DOHH2 (cell line): ENCODE data around the gene DAPP1.

Experiments
- H3F3A ChIP-seq: fragments of 200-600 bp; sonication (generic), shearing (Covaris generic); 2 replicates; pipeline ENCODE4 v1.6.0; 2016; ENCODE audit warnings: antibody characterized with exemption, mild to moderate bottlenecking; ENCODE audit not compliant: control insufficient read depth, insufficient read depth
- H3K27ac ChIP-seq: fragments of 200-600 bp; sonication (generic); 2 replicates; pipeline ENCODE4 v1.5.1; 2014; ENCODE audit warnings: low read depth, mild to moderate bottlenecking, low read length, moderate library complexity
- H3K27me3 ChIP-seq: fragments of 200-600 bp; sonication (generic); 2 replicates; pipeline ENCODE4 v1.6.1; 2014; ENCODE audit warnings: mild to moderate bottlenecking, low read length, mixed read lengths; ENCODE audit not compliant: control insufficient read depth
- H3K36me3 ChIP-seq: fragments of 200-600 bp; sonication (generic); 2 replicates; pipeline ENCODE4 v1.6.1; 2014; ENCODE audit warnings: mild to moderate bottlenecking, low read length, moderate library complexity, mixed read lengths; ENCODE audit not compliant: control insufficient read depth
- H3K4me1 ChIP-seq: fragments of 200-600 bp; sonication (generic); 2 replicates; pipeline ENCODE4 v1.6.1; 2014; ENCODE audit warnings: mild to moderate bottlenecking, low read length, mixed read lengths; ENCODE audit not compliant: control insufficient read depth
- H3K4me2 ChIP-seq: fragments of 200-600 bp; sonication (generic); 2 replicates; pipeline ENCODE4 v1.6.0; 2014; ENCODE audit warnings: mild to moderate bottlenecking, low read length, moderate library complexity
- H3K4me3 ChIP-seq: fragments of 200-600 bp; sonication (generic); 2 replicates; pipeline ENCODE4 v1.5.1; 2014; ENCODE audit warnings: mild to moderate bottlenecking, low read length, mixed read lengths
- H3K79me2 ChIP-seq: fragments of 200-600 bp; sonication (generic); 2 replicates; pipeline ENCODE4 v1.6.1; 2014; ENCODE audit warnings: mild to moderate bottlenecking, low read length, mixed read lengths; ENCODE audit not compliant: control insufficient read depth
- H3K9me2 ChIP-seq: fragments of 200-600 bp; sonication (generic); replicated peaks from 2 replicates; pipeline ENCODE4 v1.6.1; 2014; ENCODE audit warnings: mild to moderate bottlenecking, low read length, mixed read lengths; ENCODE audit not compliant: control insufficient read depth
- H3K9me3 ChIP-seq: fragments of 200-600 bp; sonication (generic); 2 replicates; pipeline ENCODE4 v1.6.1; 2014; ENCODE audit warnings: antibody characterized with exemption, low read length, mixed read lengths; ENCODE audit not compliant: control insufficient read depth, insufficient read depth
- H4K20me1 ChIP-seq: fragments of 200-600 bp; sonication (generic); 2 replicates; pipeline ENCODE4 v1.6.0; 2014; ENCODE audit warnings: low read depth, mild to moderate bottlenecking, antibody characterized with exemption, low read length, moderate library complexity; ENCODE audit not compliant: control insufficient read depth, insufficient read depth
- CTCF ChIP-seq: fragments of 200-600 bp; sonication (generic); IDR thresholded peaks from one replicate; pipeline ENCODE4 v1.5.1; 2014; ENCODE audit warnings: antibody characterized with exemption, mild to moderate bottlenecking, low read depth, low read length; ENCODE audit not compliant: poor library complexity, severe bottlenecking
- EZH2phosphoT487 ChIP-seq: fragments of 200-600 bp; sonication (generic); IDR thresholded peaks from 2 replicates; pipeline ENCODE4 v1.6.1; 2017; ENCODE audit warnings: borderline replicate concordance, mild to moderate bottlenecking, antibody characterized with exemption, low read length, moderate library complexity, mixed read lengths

The DAPP1 gene

GRCh38 chr4:99886146-99886545, 69.5 kb downstream of the DAPP1 start:
- Histone ChIP-seq H3K9me2 (no peaks in the 10 kb centered on the region), H3K4me1 (no peaks in the 10 kb centered on the region), H3K36me3 (peaks cover 32% of the 10 kb centered on the region), H3K4me3 (no peak overlapping the region), H3K27ac (no peak overlapping the region), H3K27me3 (no peaks in the 10 kb centered on the region), H3F3A (0 out of 2 replicates have a peak, but pooled peaks cover 14% of the 10 kb centered on the region), H3K79me2 (peaks cover 4% of the 10 kb centered on the region), H3K4me2 (no peak overlapping the region), H3K9me3 (no peaks in the 10 kb centered on the region), H4K20me1 (no peaks in the 10 kb centered on the region)
- TF ChIP-seq CTCF, result no peak
- no peak for TF ChIP-seq EZH2phosphoT487

GRCh38 chr4:99887837-99888236, 71.2 kb downstream of the DAPP1 start:
- no peaks in the 10 kb centered on the region for H4K20me1 ChIP-seq
- 0 out of 2 replicates have a peak, but pooled peaks cover 14% of the 10 kb centered on the region for H3F3A ChIP-seq
- no peak overlapping the region for H3K4me3 ChIP-seq
- peaks cover 12% of the 10 kb centered on the region for H3K79me2 ChIP-seq
- H3K36me3 ChIP-seq, result peaks cover 23% of the 10 kb centered on the region
- H3K27me3 ChIP-seq, result no peaks in the 10 kb centered on the region
- no peak for TF ChIP-seq CTCF
- no peak for TF ChIP-seq EZH2phosphoT487
- H3K27ac ChIP-seq, result no peak overlapping the region
- no peaks in the 10 kb centered on the region for H3K9me3 ChIP-seq
- H3K9me2 ChIP-seq, result no peaks in the 10 kb centered on the region
- H3K4me2 ChIP-seq, result no peak overlapping the region
- H3K4me1 ChIP-seq, result peaks cover 3% of the 10 kb centered on the region; the same call in 1 of the 2 replicates

GRCh38 chr4:99891351-99891750, 74.7 kb downstream of the DAPP1 start:
- Histone ChIP-seq H3K27me3 (no peaks in the 10 kb centered on the region), H3K36me3 (peaks cover 9% of the 10 kb centered on the region), H3K27ac (no peak overlapping the region), H4K20me1 (no peaks in the 10 kb centered on the region), H3K4me3 (no peak overlapping the region), H3K4me1 (peaks cover 15% of the 10 kb centered on the region), H3K9me2 (no peaks in the 10 kb centered on the region), H3F3A (peaks cover 14% of the 10 kb centered on the region), H3K79me2 (peaks cover 26% of the 10 kb centered on the region), H3K4me2 (no peak overlapping the region), H3K9me3 (no peaks in the 10 kb centered on the region)
- no peak for TF ChIP-seq EZH2phosphoT487
- no peak for TF ChIP-seq CTCF

GRCh38 chr4:99893029-99893428, 76.4 kb downstream of the DAPP1 start:
- no peaks in the 10 kb centered on the region for H3K27me3 ChIP-seq
- no peaks in the 10 kb centered on the region for H4K20me1 ChIP-seq
- H3K9me2 ChIP-seq, result no peaks in the 10 kb centered on the region
- H3K4me3 ChIP-seq, result peak overlapping the region; percentile 94
- no peak for TF ChIP-seq EZH2phosphoT487
- no peak for TF ChIP-seq CTCF
- peak overlapping the region; percentile 79 for H3K4me2 ChIP-seq
- H3K4me1 ChIP-seq, result peaks cover 15% of the 10 kb centered on the region
- no peak overlapping the region for H3K27ac ChIP-seq
- 0 out of 2 replicates have a peak, but pooled peaks cover 2% of the 10 kb centered on the region for H3K36me3 ChIP-seq
- H3K79me2 ChIP-seq, result peaks cover 26% of the 10 kb centered on the region
- H3F3A ChIP-seq, result peaks cover 18% of the 10 kb centered on the region
- no peaks in the 10 kb centered on the region for H3K9me3 ChIP-seq
